GM19438 (cell line): ENCODE measurements around the gene HCAR3.
"Not testable (repeated sequence)": the region's sequence is repeated elsewhere in the genome, so short reads cannot be mapped to it uniquely, and the experiment has no call there.

Source experiments
- ATAC-seq: cut with Tn5 transposase; IDR thresholded peaks from one replicate; pipeline ENCODE4 v1.9.1; 2021; ENCODE audit warnings: low read depth; ENCODE audit not compliant: unreplicated experiment

HCAR3 gene

GRCh38 chr12:122724641-122725243, 8.1 kb upstream of the HCAR3 start:
- no peak for ATAC-seq

- no peak for ATAC-seq
Measured at GRCh38 chr12:122722387-122722786, 5.8 kb upstream of the HCAR3 start.

DNA sequence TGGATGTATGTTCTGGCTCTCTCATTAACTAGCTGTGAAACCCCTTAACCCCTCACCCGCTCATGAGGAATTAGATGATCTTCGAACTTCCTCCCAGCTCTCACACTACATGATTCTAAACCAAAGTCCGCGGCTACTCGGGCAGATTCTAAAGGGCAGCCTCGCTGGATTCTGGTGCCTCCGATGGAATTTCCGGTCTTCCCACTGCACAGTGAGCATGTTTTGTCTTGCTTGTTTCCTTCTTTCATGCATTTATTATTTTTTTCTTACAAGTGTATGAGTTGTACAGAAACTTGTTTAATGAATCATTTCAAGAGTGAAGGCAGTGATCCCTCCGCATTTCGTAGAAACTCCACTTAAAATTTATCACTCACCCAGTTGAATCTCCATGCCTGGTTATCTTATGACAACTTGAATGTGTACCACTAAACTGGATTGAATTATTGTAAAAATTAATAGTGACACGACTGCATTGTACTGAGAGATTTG, 4.5 kb upstream of the HCAR3 start:
- ATAC-seq: no peak

DNA sequence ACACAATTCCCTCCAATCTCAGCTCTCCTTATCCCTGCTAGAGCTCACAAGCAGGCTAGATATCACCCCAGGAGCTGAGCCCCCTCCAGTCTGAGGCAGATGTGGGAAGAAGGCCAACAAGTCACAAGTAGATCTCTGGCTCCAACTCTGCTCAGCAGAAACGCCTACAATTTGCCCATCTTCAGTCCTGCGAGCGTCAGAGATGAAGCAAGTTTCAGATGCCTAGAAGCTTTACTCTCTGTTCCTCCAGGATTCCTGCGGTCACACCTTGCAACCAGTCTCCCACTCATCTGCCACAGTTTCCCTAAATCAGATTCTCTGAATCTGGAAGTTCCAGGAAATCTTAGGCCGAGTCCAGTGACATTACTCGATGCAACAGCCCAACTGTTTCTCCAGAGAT, 1.4 kb downstream of the HCAR3 start:
- not testable (repeated sequence) for ATAC-seq

GRCh38 chr12:122713491-122714188, 3.0 kb downstream of the HCAR3 start:
- not testable (repeated sequence) for ATAC-seq

GRCh38 chr12:122711266-122711665, 5.3 kb downstream of the HCAR3 start:
- ATAC-seq: not testable (repeated sequence)

DNA sequence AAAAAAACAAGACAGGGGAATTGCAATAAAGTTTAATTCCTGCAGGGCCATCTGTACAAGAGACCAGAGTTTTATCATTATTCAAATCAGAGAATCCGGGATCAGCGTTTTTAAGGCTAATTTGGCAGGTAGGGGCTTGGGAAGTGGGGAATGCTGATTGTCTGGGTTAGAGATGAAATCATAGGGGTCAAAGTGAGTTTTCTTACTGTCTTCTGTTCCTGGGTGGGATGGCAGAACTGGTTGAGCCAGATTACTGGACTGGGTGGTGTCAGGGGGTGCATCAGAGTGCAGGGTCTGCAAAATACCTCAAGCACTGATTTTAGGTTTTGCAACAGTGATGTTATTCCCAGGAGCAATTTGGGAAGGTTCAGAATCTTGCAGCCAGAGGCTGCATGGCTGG, 6.3 kb downstream of the HCAR3 start:
- ATAC-seq: not testable (repeated sequence)

- ATAC-seq: not testable (repeated sequence)
Measured at GRCh38 chr12:122709287-122709686, 7.3 kb downstream of the HCAR3 start.

GRCh38 chr12:122703841-122704240, 12.8 kb downstream of the HCAR3 start:
- ATAC-seq: not testable (repeated sequence)

DNA sequence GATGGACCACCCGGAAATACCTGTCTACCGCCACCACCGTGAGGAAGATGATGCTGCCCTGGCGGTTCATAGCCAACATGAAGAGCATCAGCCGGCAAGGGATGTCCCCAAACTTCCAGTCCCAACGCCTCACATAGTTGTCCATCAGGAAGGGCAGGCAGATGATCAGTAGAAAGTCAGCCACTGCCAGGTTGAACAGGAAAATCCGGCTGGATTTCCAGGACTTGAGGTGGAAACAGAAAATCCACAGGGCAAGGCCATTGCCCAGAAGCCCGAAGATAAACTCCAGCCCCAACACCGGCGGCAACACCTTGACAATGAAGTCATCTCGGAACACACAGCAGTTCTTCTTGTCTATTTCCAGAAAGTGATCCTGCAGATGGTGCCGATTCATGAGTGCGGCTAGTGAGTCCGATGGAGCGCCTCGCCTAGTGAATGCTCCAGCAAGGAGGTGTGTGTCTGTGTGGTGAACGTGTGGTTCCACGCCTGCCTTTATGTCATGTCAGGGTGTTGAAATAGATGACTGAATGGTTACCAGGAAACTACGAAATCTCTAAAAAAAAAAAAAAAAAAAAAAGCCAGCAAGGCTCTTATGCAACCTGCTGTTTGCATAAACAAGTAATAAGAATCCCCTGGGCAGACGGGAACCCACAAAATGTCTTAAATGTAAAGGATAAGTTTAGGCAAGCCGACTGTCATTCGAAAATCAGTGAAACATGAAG, 13.6 kb downstream of the HCAR3 start, which contains the start of gene HCAR2:
Gene HCAR2, minus strand, starts transcription at position 468 of the 722 bp plus-strand sequence. Its CDS starts 74 bp downstream, at position 394.
- ATAC-seq: not testable (repeated sequence)

DNA sequence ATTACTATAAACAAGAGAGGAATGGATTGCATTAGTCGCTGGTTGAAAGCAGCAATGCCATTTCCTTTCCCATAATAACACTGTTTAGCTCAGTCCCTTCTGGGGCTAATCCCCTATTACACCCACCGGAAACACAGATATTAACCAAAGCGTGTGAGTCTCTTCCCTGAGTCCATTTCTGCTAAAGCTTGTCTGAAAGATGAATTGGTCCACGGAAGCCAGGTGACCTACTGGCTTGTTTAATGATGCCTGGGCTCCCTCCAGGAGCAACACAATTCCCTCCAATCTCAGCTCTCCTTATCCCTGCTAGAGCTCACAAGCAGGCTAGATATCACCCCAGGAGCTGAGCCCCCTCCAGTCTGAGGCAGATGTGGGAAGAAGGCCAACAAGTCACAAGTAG, 15.1 kb downstream of the HCAR3 start:
- ATAC-seq: not testable (repeated sequence)

DNA sequence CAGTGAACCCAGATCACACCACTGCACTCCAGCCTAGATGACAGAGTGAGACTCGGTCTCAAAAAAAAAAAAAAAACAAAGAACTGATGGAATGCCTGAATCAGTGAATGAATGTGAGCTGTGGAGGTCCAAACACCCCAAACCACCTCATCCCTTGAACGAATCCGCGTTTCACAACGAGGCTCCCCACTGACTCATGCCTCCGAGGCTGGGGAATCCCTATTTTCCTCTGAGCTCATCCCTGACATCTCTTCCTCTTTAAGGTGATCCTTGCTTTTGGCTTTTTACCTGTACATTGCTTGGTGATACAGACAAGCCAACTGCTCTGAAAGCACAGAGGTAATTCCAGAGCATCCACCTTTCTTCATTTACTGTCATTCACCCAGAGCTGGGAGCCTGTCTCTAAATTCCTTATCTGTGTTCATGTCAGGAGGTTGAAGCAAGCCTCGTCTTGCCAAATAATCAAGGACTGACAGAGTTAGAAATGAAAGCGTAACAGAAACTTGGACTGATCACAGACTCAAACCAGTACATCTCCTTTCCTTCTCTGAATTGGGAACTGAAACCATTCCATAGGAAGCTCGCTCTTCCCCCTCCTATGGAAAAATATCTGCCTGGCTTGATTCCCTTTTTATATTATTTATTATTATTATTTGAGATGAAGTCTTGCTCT, 16.4 kb downstream of the HCAR3 start:
- not testable (repeated sequence) for ATAC-seq

GRCh38 chr12:122696922-122697321, 19.7 kb downstream of the HCAR3 start:
- not testable (repeated sequence) for ATAC-seq

- ATAC-seq: no peak
Measured at GRCh38 chr12:122691566-122691965, 25.0 kb downstream of the HCAR3 start.

DNA sequence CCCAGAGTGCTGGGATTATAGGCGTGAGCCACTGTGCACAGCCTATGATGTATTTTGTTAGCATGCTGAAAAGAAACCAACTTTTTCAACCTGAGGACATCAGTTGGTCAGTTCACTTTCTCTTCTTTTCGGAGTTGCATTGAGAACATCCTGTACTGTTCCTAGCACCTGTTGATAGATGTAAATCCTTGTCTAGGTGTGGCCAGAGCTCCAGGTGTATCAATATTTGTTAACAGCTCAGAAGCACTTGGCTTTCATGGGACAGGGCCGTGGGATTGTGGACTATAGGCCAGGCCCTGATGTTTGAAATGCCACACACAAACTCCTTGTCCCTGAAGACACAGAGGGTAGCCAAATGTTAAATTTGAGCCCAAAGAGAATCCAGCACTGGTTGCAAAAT, 28.3 kb downstream of the HCAR3 start:
- ATAC-seq: no peak

DNA sequence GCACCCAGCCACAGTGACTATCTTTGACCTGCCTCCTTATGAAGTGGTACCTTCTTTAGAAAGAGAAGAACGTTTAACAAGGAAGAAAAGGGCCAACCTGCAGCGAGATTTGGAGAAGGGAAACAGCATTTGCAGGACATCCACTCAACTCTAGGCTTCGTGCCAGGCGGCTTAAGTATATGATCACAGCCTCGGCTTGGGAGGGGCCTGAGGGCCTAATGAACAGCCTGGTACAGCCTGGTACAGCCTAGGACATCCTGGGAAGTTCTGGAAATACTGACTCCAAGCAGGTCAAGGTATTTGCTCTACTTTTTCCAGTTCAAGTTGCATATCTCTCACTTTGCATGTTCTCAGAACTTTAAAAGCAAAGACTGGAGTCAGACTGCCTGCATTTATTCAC, 29.5 kb downstream of the HCAR3 start:
- no peak for ATAC-seq

GRCh38 chr12:122686538-122686937, 30.1 kb downstream of the HCAR3 start:
- ATAC-seq: no peak

GRCh38 chr12:122684297-122684813, 32.3 kb downstream of the HCAR3 start:
- no peak for ATAC-seq

- no peak for ATAC-seq
Measured at GRCh38 chr12:122681814-122682213, 34.8 kb downstream of the HCAR3 start.

DNA sequence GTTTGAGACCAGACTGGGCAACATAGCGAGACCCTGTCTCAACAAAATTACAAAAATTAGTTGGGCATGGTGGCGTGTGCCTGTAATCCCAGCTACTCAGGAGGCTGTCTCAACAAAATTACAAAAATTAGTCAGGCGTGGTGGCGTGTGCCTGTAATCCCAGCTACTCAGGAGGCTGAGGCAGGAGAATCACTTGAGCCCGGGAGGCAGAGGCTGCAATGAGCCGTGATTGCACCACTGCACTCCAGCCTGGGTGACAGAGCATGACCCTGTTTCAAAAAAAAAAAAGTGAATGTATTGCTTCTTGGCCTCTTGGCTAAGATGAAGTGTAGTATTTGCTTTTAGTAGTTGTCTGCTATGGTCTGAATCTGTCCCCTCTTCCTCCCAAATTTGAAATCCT, 35.6 kb downstream of the HCAR3 start:
- not testable (repeated sequence) for ATAC-seq
